H9 (cell line): ENCODE measurements around the gene TRIM44. TPM values are rescaled to one million over a fixed set of nuclear protein-coding genes. Genes with fewer than 3 reads are reported as not detected.

Experiments used
- DNase-seq: peaks from one replicate; pipeline ENCODE4 v3.0.0-alpha.2; 2017
- H2AFZ ChIP-seq: one replicate; pipeline ENCODE4 v1.6.1; 2013; ENCODE audit warnings: mild to moderate bottlenecking, low read length, control low read depth, moderate library complexity
- H2AK5ac ChIP-seq: 2 replicates; pipeline ENCODE4 v1.6.1; 2013; ENCODE audit warnings: low read length, control low read depth, mixed read lengths; ENCODE audit not compliant: insufficient read length
- H2BK120ac ChIP-seq: one replicate; pipeline ENCODE4 v1.6.1; 2013; ENCODE audit warnings: low read depth, mild to moderate bottlenecking, low read length, control low read depth, inconsistent platforms; ENCODE audit not compliant: poor library complexity, severe bottlenecking
- H2BK12ac ChIP-seq: 2 replicates; pipeline ENCODE4 v1.6.1; 2013; ENCODE audit warnings: low read length, control low read depth, mixed read lengths, low read depth; ENCODE audit not compliant: insufficient read length
- H2BK15ac ChIP-seq: 2 replicates; pipeline ENCODE4 v1.6.1; 2013; ENCODE audit warnings: low read depth, low read length, control low read depth
- H2BK20ac ChIP-seq: one replicate; pipeline ENCODE4 v1.6.1; 2013; ENCODE audit warnings: low read depth, mild to moderate bottlenecking, low read length, control low read depth, inconsistent platforms; ENCODE audit not compliant: poor library complexity, severe bottlenecking
- H2BK5ac ChIP-seq: 2 replicates; pipeline ENCODE4 v1.6.1; 2013; ENCODE audit warnings: low read length, control low read depth, mixed read lengths; ENCODE audit not compliant: insufficient read length
- H3K14ac ChIP-seq: 2 replicates; pipeline ENCODE4 v1.6.1; 2013; ENCODE audit warnings: low read length, control low read depth; ENCODE audit not compliant: insufficient read depth
- H3K18ac ChIP-seq: 2 replicates; pipeline ENCODE4 v1.6.1; 2013; ENCODE audit warnings: low read depth, mild to moderate bottlenecking, mixed read lengths, low read length, control low read depth; ENCODE audit not compliant: insufficient read length
- H3K23ac ChIP-seq: 2 replicates; pipeline ENCODE4 v1.6.1; 2013; ENCODE audit warnings: low read length, control low read depth, mixed read lengths, low read depth; ENCODE audit not compliant: insufficient read length
- H3K23me2 ChIP-seq: 2 replicates; pipeline ENCODE4 v1.6.1; 2013; ENCODE audit warnings: low read depth, mild to moderate bottlenecking, mixed read lengths, low read length, control low read depth; ENCODE audit not compliant: insufficient read length, poor library complexity, severe bottlenecking
- H3K27ac ChIP-seq: 2 replicates; pipeline ENCODE4 v1.5.1; 2013; ENCODE audit warnings: low read length, control low read depth, mixed read lengths, low read depth; ENCODE audit not compliant: insufficient read length
- H3K27me3 ChIP-seq: 2 replicates; pipeline ENCODE4 v1.6.1; 2013; ENCODE audit warnings: low read length, control low read depth, inconsistent platforms; ENCODE audit not compliant: insufficient read depth
- H3K4ac ChIP-seq: 2 replicates; pipeline ENCODE4 v1.6.1; 2013; ENCODE audit warnings: low read depth, mild to moderate bottlenecking, control low read depth, inconsistent platforms, low read length, moderate library complexity
- H3K4me1 ChIP-seq: 2 replicates; pipeline ENCODE4 v1.6.1; 2013; ENCODE audit warnings: low read length, control low read depth, inconsistent platforms; ENCODE audit not compliant: insufficient read depth
- H3K4me2 ChIP-seq: 2 replicates; pipeline ENCODE4 v1.6.1; 2013; ENCODE audit warnings: low read length, control low read depth, mixed read lengths; ENCODE audit not compliant: insufficient read length, insufficient read depth
- H3K56ac ChIP-seq: 2 replicates; pipeline ENCODE4 v1.6.1; 2013; ENCODE audit warnings: low read depth, mild to moderate bottlenecking, mixed read lengths, low read length, control low read depth; ENCODE audit not compliant: insufficient read length
- H3K79me1 ChIP-seq: 2 replicates; pipeline ENCODE4 v1.6.1; 2013; ENCODE audit warnings: low read depth, mild to moderate bottlenecking, moderate library complexity, low read length, control low read depth, inconsistent platforms; ENCODE audit not compliant: insufficient read depth, poor library complexity, severe bottlenecking
- H3K79me2 ChIP-seq: 2 replicates; pipeline ENCODE4 v1.6.1; 2013; ENCODE audit warnings: low read length, control low read depth, inconsistent platforms; ENCODE audit not compliant: insufficient read depth
- H3K9ac ChIP-seq: 2 replicates; pipeline ENCODE4 v1.6.1; 2013; ENCODE audit warnings: low read length, control low read depth, mixed read lengths; ENCODE audit not compliant: insufficient read length; ENCODE audit errors: extremely low read depth
- H3K9me3 ChIP-seq: one replicate; pipeline ENCODE4 v1.6.1; 2013; ENCODE audit warnings: low read depth, low read length, inconsistent platforms; ENCODE audit not compliant: control insufficient read depth
- H3T11ph ChIP-seq: one replicate; pipeline ENCODE4 v1.6.1; 2013; ENCODE audit warnings: mild to moderate bottlenecking, low read length, control low read depth, inconsistent platforms
- H4K20me1 ChIP-seq: one replicate; pipeline ENCODE4 v1.6.1; 2013; ENCODE audit not compliant: control insufficient read depth, insufficient read length, insufficient read depth
- H4K5ac ChIP-seq: 2 replicates; pipeline ENCODE4 v1.6.1; 2013; ENCODE audit warnings: low read depth, mild to moderate bottlenecking, mixed read lengths, low read length, control low read depth; ENCODE audit not compliant: insufficient read length
- H4K8ac ChIP-seq: replicated peaks from 2 replicates; pipeline ENCODE4 v1.6.1; 2013; ENCODE audit warnings: low read length, control low read depth, mixed read lengths, low read depth; ENCODE audit not compliant: insufficient read length
- H4K91ac ChIP-seq: 2 replicates; pipeline ENCODE4 v1.6.1; 2013; ENCODE audit warnings: low read depth, mild to moderate bottlenecking, moderate library complexity, mixed read lengths, low read length, control low read depth; ENCODE audit not compliant: insufficient read length
- H3K27ac Mint-ChIP-seq, 3 experiments: 2 replicates in 2 of 3; 3 replicates in 1 of 3; pipeline ENCODE4 v1.8.0; 2020 to 2021; ENCODE audit warnings: mixed read lengths in 3 of 3, mild to moderate bottlenecking in 1 of 3, moderate library complexity in 1 of 3
- H3K27me3 Mint-ChIP-seq: 2 replicates; pipeline ENCODE4 v1.8.0; 2021; ENCODE audit warnings: low read depth, mild to moderate bottlenecking, moderate library complexity, mixed read lengths
- H3K36me3 Mint-ChIP-seq, 3 experiments: 2 replicates in 2 of 3; 3 replicates in 1 of 3; pipeline ENCODE4 v1.8.0; 2020 to 2021; ENCODE audit warnings: low read depth in 3 of 3, mixed read lengths in 3 of 3; ENCODE audit not compliant: insufficient read depth in 1 of 3
- H3K4me1 Mint-ChIP-seq, 2 experiments: 2 replicates each; pipeline ENCODE4 v1.8.0; 2020; ENCODE audit warnings: mixed read lengths in 2 of 2
- H3K4me3 Mint-ChIP-seq, 2 experiments: 2 replicates in 1 of 2; 3 replicates in 1 of 2; pipeline ENCODE4 v1.8.0; 2020 to 2021; ENCODE audit warnings: mild to moderate bottlenecking in 2 of 2, mixed read lengths in 2 of 2, moderate library complexity in 1 of 2
- H3K9me3 Mint-ChIP-seq, 2 experiments: 2 replicates in 1 of 2; 3 replicates in 1 of 2; pipeline ENCODE4 v1.8.0; 2020; ENCODE audit warnings: mild to moderate bottlenecking in 2 of 2, mixed read lengths in 2 of 2, moderate library complexity in 1 of 2
- CTCF ChIP-seq: fragments of 200-600 bp; sonication (generic); conservative IDR thresholded peaks from 3 replicates; pipeline ENCODE4 v1.8.0; 2021; ENCODE audit warnings: antibody characterized with exemption, mild to moderate bottlenecking
- WGBS: extraction: QIAGEN DNeasy Blood & Tissue Kit; methylation state at CpG from one replicate; pipeline ENCODE4 v1.1.7; 2013; ENCODE audit warnings: missing lambda C conversion rate, low lambda C conversion rate, mixed read lengths; ENCODE audit not compliant: insufficient read length; ENCODE audit errors: extremely low coverage; 5-methylcytosine and 5-hydroxymethylcytosine counted together
- total RNA-seq: library from RNA; stranded (reverse); gene quantifications from 2 replicates; pipeline ENCODE4 v1.2.1, GENCODE V29; 2021

TRIM44 gene
- total RNA-seq, 1 experiment from 2014 or later = 37.7 TPM

DNA sequence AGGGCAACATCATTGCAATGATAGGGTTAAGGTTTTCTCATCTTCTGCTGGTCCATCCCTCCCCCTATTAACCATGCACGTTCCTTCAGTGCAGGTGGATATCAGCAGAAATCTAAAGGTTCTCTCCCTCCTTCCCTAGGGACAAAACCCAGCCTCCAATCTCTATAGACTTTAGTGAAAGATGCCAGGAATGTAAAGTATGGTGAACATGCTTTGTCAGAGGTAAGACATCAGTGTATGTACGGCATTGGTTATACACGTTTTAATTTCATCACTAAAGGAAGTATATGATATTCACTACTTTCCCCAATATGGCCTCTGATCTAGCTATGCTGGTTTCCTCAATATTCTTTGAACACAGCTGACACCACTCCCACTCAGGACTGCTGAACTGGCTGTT is 200.1 kb downstream of the TRIM44 start:
- H3K18ac ChIP-seq = no peak overlapping the region
- no peaks in the 10 kb centered on the region for H4K20me1 ChIP-seq

More for the DNA sequence above, 200.1 kb downstream of the TRIM44 start:
- no peaks in the 10 kb centered on the region for H3K4me1 Mint-ChIP-seq
- H4K8ac ChIP-seq = no peak overlapping the region
- no peak overlapping the region for H4K91ac ChIP-seq
- no peak overlapping the region for H2BK20ac ChIP-seq
- no peak overlapping the region for H3K14ac ChIP-seq
- H2BK12ac ChIP-seq = no peak overlapping the region
- no peak overlapping the region for H3K27ac Mint-ChIP-seq
- no peak overlapping the region for H3K9ac ChIP-seq
- H3K23ac ChIP-seq = no peak overlapping the region
- no peaks in the 10 kb centered on the region for H3K79me2 ChIP-seq
- H3K9me3 ChIP-seq = no peaks in the 10 kb centered on the region
- no peak overlapping the region for H4K5ac ChIP-seq
- no peaks in the 10 kb centered on the region; the same call in 1 of the 2 replicates for H3K27me3 Mint-ChIP-seq
- H3K4me1 ChIP-seq = no peaks in the 10 kb centered on the region
- H3K27ac ChIP-seq = no peak overlapping the region
- no peak for DNase-seq
- H3K4me3 Mint-ChIP-seq = no peak overlapping the region
- H3K56ac ChIP-seq = no peak overlapping the region
- H2AK5ac ChIP-seq = no peak overlapping the region
- no peak overlapping the region for H3K4ac ChIP-seq
- H3K79me1 ChIP-seq = no peaks in the 10 kb centered on the region
- H3K9me3 Mint-ChIP-seq = peaks cover 4 to 8% of the 10 kb centered on the region in 2 experiments; a peak in 3 of 5 replicates
- no peak overlapping the region for H2AFZ ChIP-seq
- TF ChIP-seq CTCF = no peak
- no peak overlapping the region for H2BK120ac ChIP-seq
- H3K27me3 ChIP-seq = no peaks in the 10 kb centered on the region
- WGBS = no CpG with 5 or more reads among the region's 3 CpGs
- no peak overlapping the region for H3T11ph ChIP-seq
- H3K36me3 Mint-ChIP-seq = no peaks in the 10 kb centered on the region; a peak in 1 of 7 replicates
- H3K23me2 ChIP-seq = no peaks in the 10 kb centered on the region
- no peak overlapping the region for H2BK5ac ChIP-seq
- H2BK15ac ChIP-seq = no peak overlapping the region
- no peak overlapping the region for H3K4me2 ChIP-seq
